A673 (cell line): Measurements from ENCODE around the gene PLA2G4A.

Experiments
- EZH2 ChIP-seq: fragments of 200-600 bp; sonication (generic); IDR thresholded peaks from 2 replicates; pipeline ENCODE4 v1.6.1; 2017; ENCODE audit warnings: borderline replicate concordance, low read depth, mild to moderate bottlenecking, mixed read lengths, antibody characterized with exemption, low read length; ENCODE audit not compliant: poor library complexity, severe bottlenecking
- TF ChIP-seq, protein P1 (sequence below): fragments of 300-800, 200-600 bp; sonication (generic); conservative IDR thresholded peaks from 2 replicates; pipeline ENCODE4 v1.5.1; 2017; ENCODE audit warnings: low read depth, mild to moderate bottlenecking, antibody characterized with exemption, low read length, moderate library complexity, mixed read lengths

DNA sequence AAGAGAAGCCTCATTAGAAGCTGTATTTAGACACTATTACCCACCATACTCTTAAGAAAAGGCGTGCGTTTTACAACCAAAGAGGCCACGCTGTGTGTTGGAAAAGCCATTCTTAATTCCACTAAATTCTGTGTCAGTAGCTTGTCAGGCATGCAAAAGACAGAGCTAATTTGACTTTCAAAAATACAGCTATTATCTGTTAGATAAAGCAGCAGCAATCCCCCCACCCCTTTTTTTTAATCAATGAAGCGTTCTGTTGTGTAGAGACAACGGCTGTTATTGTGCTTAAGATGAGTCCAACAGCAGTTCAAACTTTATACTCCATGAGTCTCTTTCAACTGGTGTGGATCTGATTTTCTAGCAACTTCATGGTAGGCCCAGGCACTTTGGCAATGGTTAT, 43.5 kb downstream of the PLA2G4A start:
- TF ChIP-seq, protein P1, sequence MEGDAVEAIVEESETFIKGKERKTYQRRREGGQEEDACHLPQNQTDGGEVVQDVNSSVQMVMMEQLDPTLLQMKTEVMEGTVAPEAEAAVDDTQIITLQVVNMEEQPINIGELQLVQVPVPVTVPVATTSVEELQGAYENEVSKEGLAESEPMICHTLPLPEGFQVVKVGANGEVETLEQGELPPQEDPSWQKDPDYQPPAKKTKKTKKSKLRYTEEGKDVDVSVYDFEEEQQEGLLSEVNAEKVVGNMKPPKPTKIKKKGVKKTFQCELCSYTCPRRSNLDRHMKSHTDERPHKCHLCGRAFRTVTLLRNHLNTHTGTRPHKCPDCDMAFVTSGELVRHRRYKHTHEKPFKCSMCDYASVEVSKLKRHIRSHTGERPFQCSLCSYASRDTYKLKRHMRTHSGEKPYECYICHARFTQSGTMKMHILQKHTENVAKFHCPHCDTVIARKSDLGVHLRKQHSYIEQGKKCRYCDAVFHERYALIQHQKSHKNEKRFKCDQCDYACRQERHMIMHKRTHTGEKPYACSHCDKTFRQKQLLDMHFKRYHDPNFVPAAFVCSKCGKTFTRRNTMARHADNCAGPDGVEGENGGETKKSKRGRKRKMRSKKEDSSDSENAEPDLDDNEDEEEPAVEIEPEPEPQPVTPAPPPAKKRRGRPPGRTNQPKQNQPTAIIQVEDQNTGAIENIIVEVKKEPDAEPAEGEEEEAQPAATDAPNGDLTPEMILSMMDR: no peak
- TF ChIP-seq EZH2: no peak
